Hepatocyte (in vitro differentiated cells): ENCODE measurements around the gene CDON. TPM values are rescaled to one million over a fixed set of nuclear protein-coding genes. Genes with fewer than 3 reads are reported as not detected.

Experiments
- DNase-seq: peaks from one replicate; pipeline ENCODE4 v3.0.0-alpha.2; 2016; ENCODE audit warnings: low spot score
- H2AFZ ChIP-seq: fragments of 200-600 bp; sonication (generic); 2 replicates; pipeline ENCODE4 v1.6.0; 2016; ENCODE audit warnings: antibody characterized with exemption, mild to moderate bottlenecking
- H3K27ac ChIP-seq: fragments of 200-600 bp; sonication (generic); 2 replicates; pipeline ENCODE4 v1.5.1; 2016; ENCODE audit warnings: mild to moderate bottlenecking
- H3K27me3 ChIP-seq: fragments of 200-600 bp; sonication (generic); 2 replicates; pipeline ENCODE4 v1.6.1; 2016
- H3K36me3 ChIP-seq: fragments of 200-600 bp; sonication (generic); replicated peaks from 2 replicates; pipeline ENCODE4 v1.5.1; 2016; ENCODE audit warnings: low read depth; ENCODE audit not compliant: insufficient read depth
- H3K4me1 ChIP-seq: fragments of 200-600 bp; sonication (generic); 2 replicates; pipeline ENCODE4 v1.5.1; 2016; ENCODE audit warnings: mild to moderate bottlenecking, moderate library complexity; ENCODE audit not compliant: insufficient read depth
- H3K4me2 ChIP-seq: fragments of 200-600 bp; sonication (generic); 2 replicates; pipeline ENCODE4 v1.6.0; 2016
- H3K4me3 ChIP-seq: fragments of 200-600 bp; sonication (generic); 2 replicates; pipeline ENCODE4 v1.5.1; 2016; ENCODE audit warnings: mild to moderate bottlenecking
- H3K79me2 ChIP-seq: fragments of 200-600 bp; sonication (generic); 2 replicates; pipeline ENCODE4 v1.6.0; 2017; ENCODE audit warnings: mild to moderate bottlenecking
- H3K9me2 ChIP-seq: fragments of 200-600 bp; sonication (generic); replicated peaks from 2 replicates; pipeline ENCODE4 v1.6.0; 2017; ENCODE audit warnings: mild to moderate bottlenecking; ENCODE audit not compliant: insufficient read depth
- H3K9me3 ChIP-seq: fragments of 200-600 bp; sonication (generic); 2 replicates; pipeline ENCODE4 v1.5.1; 2016; ENCODE audit warnings: low read depth, mild to moderate bottlenecking
- H4K20me1 ChIP-seq: fragments of 200-600 bp; sonication (generic); 2 replicates; pipeline ENCODE4 v1.6.0; 2016; ENCODE audit warnings: mild to moderate bottlenecking; ENCODE audit not compliant: insufficient read depth, poor library complexity, severe bottlenecking
- CTCF ChIP-seq: fragments of 200-600 bp; sonication (generic); IDR thresholded peaks from 2 replicates; pipeline ENCODE4 v1.5.1; 2016; ENCODE audit warnings: antibody characterized with exemption, mild to moderate bottlenecking; ENCODE audit not compliant: poor library complexity
- EZH2 ChIP-seq: fragments of 200-600 bp; sonication (generic); IDR thresholded peaks from 2 replicates; pipeline ENCODE4 v1.6.1; 2016; ENCODE audit warnings: antibody characterized with exemption, mild to moderate bottlenecking, borderline replicate concordance
- EZH2phosphoT487 ChIP-seq: fragments of 200-600 bp; sonication (generic); IDR thresholded peaks from one replicate; pipeline ENCODE4 v1.6.1; 2018; ENCODE audit warnings: antibody characterized with exemption, mild to moderate bottlenecking, low read depth, moderate library complexity; ENCODE audit not compliant: unreplicated experiment, severe bottlenecking
- WGBS: methylation state at CpG from one replicate; pipeline ENCODE4 v1.1.6; 2016; ENCODE audit warnings: low lambda C conversion rate; ENCODE audit errors: missing lambda C conversion rate; 5-methylcytosine and 5-hydroxymethylcytosine counted together
- polyA plus RNA-seq: library from polyadenylated mRNA; unstranded; fragments of >200 nt; fragmentation: Nextera tagmentation; extraction: Ambion mirVana; gene quantifications from 2 replicates; pipeline ENCODE4 v1.2.1, GENCODE V29; 2016
- total RNA-seq: library from RNA; depleted of rRNA; stranded (reverse); fragments of >200 nt; gene quantifications from 2 replicates; pipeline ENCODE4 v1.2.3, GENCODE V29; 2014

Gene CDON
- total and polyA plus RNA-seq, 2 experiments from 2014 or later, result 17.5 to 41.9 TPM

- Histone ChIP-seq H3K9me3 (no peaks in the 10 kb centered on the region), H3K4me1 (peaks cover 8% of the 10 kb centered on the region), H4K20me1 (no peaks in the 10 kb centered on the region), H3K79me2 (peaks cover 11% of the 10 kb centered on the region), H3K36me3 (no peaks in the 10 kb centered on the region), H3K4me2 (no peak overlapping the region), H3K9me2 (no peaks in the 10 kb centered on the region), H3K27me3 (no peaks in the 10 kb centered on the region), H3K27ac (no peak overlapping the region), H2AFZ (no peak overlapping the region), H3K4me3 (no peak overlapping the region)
- DNase-seq, result no peak
- WGBS, result 55% methylated on average over 2 of the region's 2 CpGs
- TF ChIP-seq EZH2phosphoT487, result no peak
- TF ChIP-seq CTCF, result no peak
- no peak for TF ChIP-seq EZH2
Observed at GRCh38 chr11:126026579-126026978, 36.1 kb downstream of the CDON start.

- 49% methylated on average over 1 of the region's 1 CpG for WGBS
- no peak overlapping the region for H3K27ac ChIP-seq
- no peaks in the 10 kb centered on the region for H3K27me3 ChIP-seq
- TF ChIP-seq EZH2 (no peak), EZH2phosphoT487 (no peak), CTCF (no peak)
- H3K4me2 ChIP-seq, result no peak overlapping the region
- no peaks in the 10 kb centered on the region for H3K36me3 ChIP-seq
- H4K20me1 ChIP-seq, result no peaks in the 10 kb centered on the region
- H2AFZ ChIP-seq, result no peak overlapping the region
- no peak for DNase-seq
- peaks cover 11% of the 10 kb centered on the region for H3K79me2 ChIP-seq
- peaks cover 8% of the 10 kb centered on the region for H3K4me1 ChIP-seq
- no peaks in the 10 kb centered on the region for H3K9me3 ChIP-seq
- H3K4me3 ChIP-seq, result no peak overlapping the region
- no peaks in the 10 kb centered on the region for H3K9me2 ChIP-seq
Observed at GRCh38 chr11:126025822-126026221, 36.8 kb downstream of the CDON start.

- no peaks in the 10 kb centered on the region for H3K27me3 ChIP-seq
- peak; percentile 9 for DNase-seq
- no peaks in the 10 kb centered on the region for H4K20me1 ChIP-seq
- no peaks in the 10 kb centered on the region for H3K9me3 ChIP-seq
- peaks cover 11% of the 10 kb centered on the region for H3K79me2 ChIP-seq
- no peaks in the 10 kb centered on the region for H3K36me3 ChIP-seq
- no peak overlapping the region for H2AFZ ChIP-seq
- peaks cover 12% of the 10 kb centered on the region for H3K4me1 ChIP-seq
- H3K4me3 ChIP-seq, result no peak overlapping the region
- H3K9me2 ChIP-seq, result no peaks in the 10 kb centered on the region
- TF ChIP-seq CTCF (no peak), EZH2 (no peak), EZH2phosphoT487 (no peak)
- 83% methylated on average over 5 of the region's 5 CpGs for WGBS
- no peak overlapping the region for H3K4me2 ChIP-seq
- H3K27ac ChIP-seq, result no peak overlapping the region
Observed at GRCh38 chr11:126024123-126024522, 38.5 kb downstream of the CDON start.

- DNase-seq, result no peak
- Histone ChIP-seq H3K9me2 (peaks cover 3% of the 10 kb centered on the region), H3K9me3 (no peaks in the 10 kb centered on the region), H3K36me3 (no peaks in the 10 kb centered on the region), H2AFZ (no peak overlapping the region), H3K27me3 (no peaks in the 10 kb centered on the region), H4K20me1 (no peaks in the 10 kb centered on the region), H3K79me2 (no peaks in the 10 kb centered on the region), H3K4me3 (no peak overlapping the region), H3K27ac (no peak overlapping the region), H3K4me1 (peaks cover under 1% of the 10 kb centered on the region), H3K4me2 (no peak overlapping the region)
- 91% methylated on average over 2 of the region's 2 CpGs for WGBS
- TF ChIP-seq EZH2 (no peak), EZH2phosphoT487 (no peak), CTCF (no peak)
Observed at GRCh38 chr11:126012852-126013251, 49.8 kb downstream of the CDON start.
